CD4-positive, alpha-beta T cell treated with Interleukin-12 subunit alpha and Interleukin-12 subunit beta, for 1 hour (primary cell): ENCODE measurements around the gene EDRF1.

ENCODE experiments used
- DNase-seq: peaks from one replicate; pipeline ENCODE4 v3.0.0-alpha.2; 2020

The EDRF1 gene

DNA sequence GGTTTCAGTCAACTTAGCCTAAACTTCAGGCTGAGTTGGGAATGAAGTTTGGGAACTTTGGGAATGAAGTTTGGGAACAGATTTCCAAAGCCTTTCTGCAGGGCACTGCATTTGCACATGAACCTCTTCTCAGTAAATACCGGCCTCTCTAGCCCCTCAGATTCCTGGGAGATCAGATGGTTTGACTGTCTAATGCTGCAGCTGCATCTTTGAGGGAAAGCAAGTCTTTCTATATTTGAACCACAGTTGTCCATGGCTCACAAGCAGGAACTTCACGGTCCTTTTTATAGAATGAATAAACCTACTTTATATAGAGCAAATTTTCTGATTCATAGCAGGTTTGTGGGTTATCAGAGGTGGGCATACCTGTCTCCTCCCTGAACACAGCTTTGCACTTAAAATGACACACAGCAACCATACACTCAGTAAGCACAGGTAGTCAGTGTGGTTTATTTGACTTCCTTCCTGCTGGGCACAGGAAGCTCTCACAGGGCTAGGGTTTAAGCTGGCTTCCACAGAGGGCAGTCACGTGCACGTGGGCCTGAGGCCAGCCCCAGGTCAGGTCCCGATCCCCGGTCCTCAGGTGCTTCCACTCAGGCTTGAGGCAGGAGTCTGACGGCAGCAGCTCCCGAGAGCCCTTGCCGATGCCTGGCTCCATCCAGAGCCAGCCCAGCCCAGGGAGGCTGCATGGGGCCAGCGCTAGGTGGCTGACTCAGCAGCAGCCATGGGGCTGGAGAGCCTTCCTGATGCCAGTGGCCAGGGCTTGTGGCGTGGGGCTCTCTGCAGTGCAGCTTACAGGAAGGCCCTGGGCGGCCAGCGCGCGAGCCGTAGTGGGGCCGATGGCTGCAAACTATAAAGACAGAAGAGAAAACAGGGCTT is 68.9 kb downstream of the EDRF1 start:
- DNase-seq = no peak

- no peak for DNase-seq
Measured at GRCh38 chr10:125792342-125793300, 73.1 kb downstream of the EDRF1 start.

DNA sequence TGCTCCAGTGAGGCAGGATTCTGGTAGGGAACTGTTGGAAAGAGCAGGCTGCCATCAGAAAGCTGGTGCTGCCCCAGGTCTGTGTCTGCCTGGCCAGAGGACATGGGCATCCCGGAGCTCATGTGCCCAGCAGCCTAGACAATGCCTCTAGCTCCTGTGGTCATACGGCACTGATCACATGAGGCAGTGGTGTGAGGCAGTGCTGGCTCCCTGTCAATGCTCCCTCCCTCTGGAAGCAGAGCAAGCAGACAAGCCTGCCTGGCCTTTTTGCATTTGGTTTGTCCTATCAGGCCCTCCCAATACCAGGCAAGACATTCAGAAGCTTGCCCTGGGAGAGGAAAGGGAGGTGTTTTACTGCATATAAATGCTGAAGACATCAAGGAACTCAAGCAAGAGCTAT is 75.6 kb downstream of the EDRF1 start:
- DNase-seq = no peak

DNA sequence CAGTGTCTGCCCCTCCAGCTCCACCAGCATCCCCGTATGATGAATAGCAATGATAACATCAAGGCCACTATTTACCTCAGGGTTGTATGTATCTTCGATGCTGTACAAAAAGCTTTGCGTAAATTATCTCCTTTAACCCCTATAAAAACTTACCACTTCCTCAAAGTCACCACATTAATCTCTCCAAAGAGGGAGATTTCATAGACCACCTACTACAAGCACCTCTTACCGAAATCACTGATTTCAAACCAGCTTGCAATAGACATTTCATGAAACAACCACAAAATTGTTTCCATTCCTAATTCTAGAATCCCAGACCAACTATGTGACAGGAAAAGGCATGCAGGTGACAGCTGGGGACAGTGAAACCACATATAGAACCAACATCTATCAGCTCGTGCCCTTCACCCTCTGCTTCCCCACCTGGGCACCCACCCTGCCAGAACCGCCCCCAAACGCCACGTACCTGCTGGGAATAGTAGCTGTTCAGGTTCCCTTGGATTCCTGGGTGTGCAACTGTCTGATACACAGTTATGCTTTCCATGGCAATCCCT is 76.2 kb downstream of the EDRF1 start:
- no peak for DNase-seq

DNA sequence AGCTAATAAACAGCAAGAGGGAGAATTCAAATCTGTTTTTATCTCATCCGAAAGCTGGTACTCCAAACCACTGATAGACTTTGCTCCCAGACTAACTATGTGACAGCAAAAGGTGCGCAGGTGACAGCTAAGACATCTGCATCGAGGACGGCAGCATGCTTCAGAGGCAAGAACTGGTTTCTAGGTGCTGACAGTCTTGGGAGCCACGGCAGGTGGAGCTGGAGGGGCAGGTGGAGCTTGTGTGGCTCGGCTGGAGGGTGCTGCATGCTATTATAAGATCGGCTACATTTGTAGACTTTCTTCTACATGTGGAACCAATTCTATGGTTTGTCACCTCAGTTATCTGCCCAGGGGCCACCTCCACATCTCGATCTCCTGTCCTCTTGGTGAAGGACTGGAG is 77.9 kb downstream of the EDRF1 start:
- DNase-seq = no peak

DNA sequence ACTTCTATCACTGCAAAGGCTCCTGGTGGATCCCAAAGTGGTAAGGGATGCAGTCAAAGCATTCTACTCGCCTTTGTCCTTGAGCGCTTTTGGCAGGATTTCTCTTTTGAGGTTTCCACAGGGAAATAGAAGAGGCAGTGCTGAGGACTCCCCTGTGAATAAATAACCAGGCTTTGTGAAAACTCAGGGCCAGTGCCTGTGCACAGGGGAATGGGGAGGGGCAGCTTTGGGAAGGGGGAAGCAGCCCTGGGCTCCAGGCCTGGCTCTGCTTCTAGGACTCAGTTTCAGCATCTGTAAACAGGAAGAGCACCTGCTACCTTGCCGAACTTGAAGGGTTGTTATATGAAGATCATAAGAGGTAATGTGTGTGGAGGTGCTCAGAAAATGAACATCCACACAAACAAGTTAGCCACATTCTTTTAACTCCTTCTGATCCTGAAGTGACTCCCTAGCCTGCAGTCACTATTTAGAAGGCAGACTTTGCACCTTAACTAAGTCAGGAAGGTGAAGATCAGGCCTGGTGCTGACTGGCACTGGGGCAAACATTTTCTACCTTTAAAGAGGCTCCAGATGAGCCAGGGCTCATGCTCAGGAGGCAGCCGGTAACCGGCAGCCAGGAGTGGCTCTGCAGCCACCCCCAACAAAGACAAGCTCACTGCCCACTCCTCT is 78.6 kb downstream of the EDRF1 start:
- DNase-seq = no peak

DNA sequence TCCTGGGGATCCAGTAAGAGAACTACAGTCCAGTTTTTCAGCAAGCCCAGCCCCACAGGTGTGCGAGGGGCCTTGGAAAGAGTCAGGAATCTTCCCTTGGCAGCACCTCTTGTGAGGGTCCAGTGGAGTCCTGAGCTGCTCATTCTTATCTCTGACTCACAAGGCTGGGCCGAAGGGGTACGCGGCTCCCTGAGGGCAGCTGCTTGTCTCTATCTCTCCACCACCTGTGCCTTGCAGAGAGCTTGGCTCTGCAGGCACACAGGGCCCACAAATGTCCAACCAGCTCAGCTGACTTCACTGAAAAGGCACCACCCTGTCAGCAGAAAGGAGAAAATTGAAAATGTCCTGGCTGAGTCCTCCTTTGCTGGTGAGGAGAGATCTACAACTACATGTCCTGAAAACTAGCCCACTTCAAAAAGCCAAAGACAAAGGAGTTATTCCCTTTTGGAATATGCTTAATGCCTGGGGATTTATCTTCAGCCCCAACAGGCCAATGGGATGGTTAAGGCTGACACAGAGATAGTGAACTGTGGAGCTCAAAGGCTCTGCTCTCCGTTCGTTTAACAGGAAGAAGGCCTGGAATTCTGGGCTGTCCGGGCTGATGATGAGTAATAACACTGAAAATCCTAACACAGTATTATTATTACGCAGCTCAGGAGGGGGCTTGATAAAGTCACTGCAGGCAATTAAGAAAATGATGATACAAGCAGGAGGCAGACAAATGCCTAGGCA is 80.1 kb downstream of the EDRF1 start:
- DNase-seq = no peak

- no peak for DNase-seq
Measured at GRCh38 chr10:125801574-125801973, 82.1 kb downstream of the EDRF1 start.

DNA sequence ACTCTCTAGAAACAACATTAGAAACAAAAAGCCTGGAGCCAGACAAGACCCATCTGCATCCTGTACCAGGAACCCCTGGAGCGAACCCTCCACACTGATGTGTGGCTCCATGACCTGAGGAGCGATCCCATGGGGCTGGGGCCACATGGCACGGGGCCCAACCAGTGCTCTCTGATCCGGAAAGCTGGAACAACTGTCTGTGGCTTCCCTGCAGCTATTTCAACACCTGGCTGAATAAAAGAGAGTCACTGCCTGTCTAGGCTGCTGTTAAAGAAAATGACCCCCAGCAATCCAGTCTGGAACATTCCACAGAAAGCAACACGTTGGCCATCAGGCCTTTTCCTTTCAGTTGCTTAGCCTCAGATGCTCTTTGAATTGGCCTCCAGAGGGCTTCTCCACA is 82.6 kb downstream of the EDRF1 start:
- no peak for DNase-seq

DNA sequence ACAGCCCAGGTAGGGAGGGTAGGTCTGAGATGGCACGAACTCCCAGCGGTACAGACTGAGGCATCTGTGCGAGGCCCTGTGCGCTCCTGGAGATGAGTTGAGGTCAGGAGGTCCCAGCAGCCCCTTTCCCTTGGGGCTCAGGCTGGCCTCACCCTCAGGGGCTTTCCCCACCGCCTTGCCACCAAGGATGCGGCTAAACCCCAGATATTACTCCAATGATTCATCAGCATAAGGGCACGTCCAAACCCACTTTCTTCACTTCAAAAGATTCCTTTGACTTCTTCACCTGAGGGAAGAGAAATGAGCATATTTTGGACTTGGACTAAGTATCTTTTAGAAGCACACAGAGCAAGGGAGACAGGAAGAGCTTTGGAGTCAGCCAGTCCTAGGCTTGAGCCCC is 83.2 kb downstream of the EDRF1 start:
- DNase-seq = no peak

GRCh38 chr10:125808047-125808446 is 88.5 kb downstream of the EDRF1 start:
- DNase-seq = no peak

GRCh38 chr10:125811251-125811650 is 91.7 kb downstream of the EDRF1 start:
- no peak for DNase-seq

DNA sequence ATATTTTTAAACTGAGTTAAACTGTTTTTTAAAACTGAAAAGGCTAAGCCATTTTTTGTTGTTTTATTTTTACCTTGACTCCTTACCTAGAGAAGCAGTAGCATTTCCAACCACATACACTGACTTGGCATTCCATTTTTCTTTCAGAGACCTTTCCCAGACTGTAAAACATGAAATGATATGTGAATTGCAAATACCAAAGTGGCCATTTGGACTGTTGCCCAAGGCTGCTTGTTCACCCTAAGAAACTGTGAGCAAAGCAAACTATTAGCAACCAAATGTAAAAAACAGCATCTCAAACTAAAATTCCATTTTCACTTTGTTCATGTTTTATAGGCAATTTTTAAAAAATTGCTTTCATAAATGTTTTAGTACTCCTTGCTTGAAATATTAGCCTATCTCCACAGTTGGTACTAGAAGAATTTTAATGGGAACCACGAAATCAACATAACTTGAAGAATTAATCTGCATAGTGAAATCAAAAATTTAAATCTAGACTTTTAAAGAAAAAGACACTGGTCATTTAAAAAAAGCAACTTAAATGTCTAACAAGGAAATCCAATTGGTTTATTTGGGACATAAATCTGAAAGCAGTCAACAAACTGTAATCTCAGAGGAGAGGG is 92.7 kb downstream of the EDRF1 start:
- DNase-seq = no peak
